Ureter (tissue), 1 donor: ENCODE data around the gene CCRL2. TPM values are rescaled to one million over a fixed set of nuclear protein-coding genes. Genes with fewer than 3 reads are reported as not detected.
"Not testable (repeated sequence)": the region's sequence is repeated elsewhere in the genome, so short reads cannot be mapped to it uniquely, and the experiment has no call there.

ENCODE experiments used
- DNase-seq: peaks from one replicate; pipeline ENCODE4 v3.0.0-alpha.2; 2020; ENCODE audit warnings: low spot score
- total RNA-seq: library from RNA; stranded (reverse); gene quantifications from one replicate; pipeline ENCODE4 v1.2.4, GENCODE V29; 2023
- donor health status: DM: yes; HTN: yes; CAD: no.

Gene CCRL2
- total RNA-seq, 1 donor from 2014 or later, result 6.3 TPM

- no peak for DNase-seq
These were observed 22.2 kb downstream of the CCRL2 start for GRCh38 chr3:46429250-46429649.

DNA sequence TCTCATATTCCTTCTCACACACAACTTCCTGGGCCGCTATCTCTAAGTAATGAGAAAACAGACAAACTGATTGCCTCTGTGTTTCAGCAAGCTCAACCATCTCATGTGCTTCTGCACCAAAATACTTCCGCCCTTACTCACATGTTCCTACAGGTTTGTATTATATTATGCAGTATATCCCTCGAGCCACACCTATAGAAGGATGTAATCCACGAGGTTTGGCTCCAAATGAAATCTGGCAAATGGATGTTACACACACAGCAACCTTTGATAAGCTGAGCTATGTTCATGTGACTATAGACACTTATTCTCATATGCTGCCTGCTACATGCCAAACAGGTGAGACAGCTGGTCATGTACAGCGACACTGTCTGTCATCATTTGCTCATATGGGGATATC, 22.6 kb downstream of the CCRL2 start:
- no peak for DNase-seq

- DNase-seq, result not testable (repeated sequence)
These were observed 23.8 kb downstream of the CCRL2 start for GRCh38 chr3:46430879-46431278.

- DNase-seq, result not testable (repeated sequence)
These were observed 24.8 kb downstream of the CCRL2 start for GRCh38 chr3:46431905-46432304.

GRCh38 chr3:46433118-46433517, 26.1 kb downstream of the CCRL2 start:
- not testable (repeated sequence) for DNase-seq

DNA sequence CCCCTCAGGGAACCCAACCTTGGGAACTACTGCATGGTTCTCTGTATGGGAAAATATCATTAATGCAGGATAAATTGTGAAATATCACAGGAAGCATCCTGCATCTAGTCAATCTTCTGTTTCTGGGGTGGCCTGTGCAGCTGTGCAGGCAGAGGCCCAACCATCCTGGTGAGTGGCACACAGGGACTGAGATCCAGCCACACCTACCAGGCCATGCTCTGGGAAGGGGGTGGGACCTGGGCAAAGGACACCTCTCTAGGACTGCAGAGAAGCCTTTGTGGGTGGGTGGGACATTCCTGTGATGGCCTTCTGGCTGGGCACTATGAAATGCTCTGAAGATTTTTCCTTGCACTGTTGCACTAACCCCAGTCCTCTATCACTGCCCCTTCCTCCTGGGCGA, 26.8 kb downstream of the CCRL2 start:
- DNase-seq, result no peak

DNA sequence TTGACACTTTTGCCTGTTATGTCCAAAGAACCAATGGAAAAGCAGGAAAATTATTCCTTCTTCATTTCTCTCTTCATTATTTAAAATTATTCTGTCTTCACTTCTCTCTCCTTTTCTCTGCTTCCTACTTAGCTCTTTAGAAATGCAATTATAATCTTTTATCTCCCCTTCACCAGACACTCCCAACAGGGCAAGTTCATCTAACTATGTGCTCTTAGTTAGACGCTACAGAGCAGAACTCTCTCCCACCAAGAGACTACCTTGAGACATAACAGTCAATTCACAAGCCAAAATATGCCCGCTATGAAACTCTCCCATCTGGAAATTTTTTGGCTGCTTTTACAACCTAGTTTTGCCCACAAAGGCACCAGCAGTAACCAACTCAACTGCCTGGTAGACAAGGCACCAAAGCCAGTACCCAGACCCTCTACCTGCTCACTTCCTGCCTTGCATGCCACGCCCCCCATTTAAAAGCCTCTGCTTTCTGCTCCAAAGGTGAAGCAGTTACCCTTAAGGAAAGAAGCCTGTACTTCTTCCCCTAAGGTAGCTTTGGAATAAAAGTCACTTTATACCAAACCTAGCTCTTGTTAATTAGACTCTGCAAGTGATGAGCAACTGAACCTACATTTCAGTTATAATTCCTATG, 28.1 kb downstream of the CCRL2 start:
- no peak for DNase-seq

GRCh38 chr3:46438831-46439230, 31.8 kb downstream of the CCRL2 start:
- no peak for DNase-seq

DNA sequence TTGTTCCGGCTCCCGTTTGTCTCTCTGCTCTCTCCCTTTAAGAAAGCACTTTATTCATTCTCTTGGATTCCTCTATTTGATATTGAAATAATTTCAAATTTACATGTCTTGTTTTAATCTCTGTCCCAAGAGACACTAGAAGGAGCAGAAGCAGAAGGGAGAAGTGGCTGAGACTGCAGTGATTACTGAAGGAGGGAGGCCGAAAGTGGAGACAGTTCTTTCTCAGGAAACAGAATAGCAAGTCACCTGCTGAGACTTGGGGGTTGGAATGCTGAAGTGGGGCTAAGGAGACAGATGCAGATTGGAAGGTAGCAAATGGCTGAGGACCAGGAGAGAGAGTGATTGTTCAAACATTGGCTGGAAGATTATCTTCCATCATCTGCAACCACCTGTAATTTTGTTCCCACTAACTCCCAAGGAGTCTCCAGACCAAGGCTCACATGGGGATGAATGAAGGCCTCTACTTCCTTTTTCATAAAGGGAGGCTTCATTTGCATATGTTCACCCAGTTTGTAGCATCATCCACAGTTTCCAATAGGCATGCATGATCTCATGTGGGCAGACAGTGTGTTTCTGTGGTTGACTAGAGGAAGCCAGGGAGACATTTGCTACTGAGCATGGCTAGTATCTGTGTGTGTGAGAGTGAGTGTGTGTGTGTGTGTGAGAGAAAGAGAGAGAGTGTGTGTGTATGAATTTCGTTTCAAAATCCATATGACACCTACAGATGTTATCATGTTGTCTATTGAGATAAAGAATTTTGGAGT, 33.7 kb downstream of the CCRL2 start:
- no peak for DNase-seq

GRCh38 chr3:46442576-46443530, 35.8 kb downstream of the CCRL2 start:
- no peak for DNase-seq

GRCh38 chr3:46447228-46447985, 40.3 kb downstream of the CCRL2 start:
- DNase-seq, result no peak

DNA sequence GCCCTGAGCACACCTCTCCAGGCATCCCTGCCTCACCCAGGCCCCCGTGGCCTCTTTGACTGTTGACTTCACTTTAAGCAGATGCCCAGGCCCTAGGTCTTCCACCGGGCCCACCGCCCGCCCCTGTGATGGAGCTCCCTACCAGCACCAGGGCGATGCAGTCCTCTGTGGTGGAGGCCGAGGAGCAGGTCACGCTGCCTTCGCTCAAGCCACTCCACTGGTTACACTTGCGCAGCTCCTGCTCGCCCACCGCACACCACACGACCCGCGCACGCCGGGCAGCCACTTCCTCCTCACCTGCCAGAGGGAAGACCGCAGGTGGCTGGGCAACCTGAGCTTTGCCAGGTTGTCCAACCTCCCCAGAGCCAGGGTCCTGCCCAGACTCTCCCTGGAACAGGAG, 41.7 kb downstream of the CCRL2 start:
- DNase-seq, result no peak

- DNase-seq, result no peak
These were observed 42.9 kb downstream of the CCRL2 start for GRCh38 chr3:46449755-46450552.

DNA sequence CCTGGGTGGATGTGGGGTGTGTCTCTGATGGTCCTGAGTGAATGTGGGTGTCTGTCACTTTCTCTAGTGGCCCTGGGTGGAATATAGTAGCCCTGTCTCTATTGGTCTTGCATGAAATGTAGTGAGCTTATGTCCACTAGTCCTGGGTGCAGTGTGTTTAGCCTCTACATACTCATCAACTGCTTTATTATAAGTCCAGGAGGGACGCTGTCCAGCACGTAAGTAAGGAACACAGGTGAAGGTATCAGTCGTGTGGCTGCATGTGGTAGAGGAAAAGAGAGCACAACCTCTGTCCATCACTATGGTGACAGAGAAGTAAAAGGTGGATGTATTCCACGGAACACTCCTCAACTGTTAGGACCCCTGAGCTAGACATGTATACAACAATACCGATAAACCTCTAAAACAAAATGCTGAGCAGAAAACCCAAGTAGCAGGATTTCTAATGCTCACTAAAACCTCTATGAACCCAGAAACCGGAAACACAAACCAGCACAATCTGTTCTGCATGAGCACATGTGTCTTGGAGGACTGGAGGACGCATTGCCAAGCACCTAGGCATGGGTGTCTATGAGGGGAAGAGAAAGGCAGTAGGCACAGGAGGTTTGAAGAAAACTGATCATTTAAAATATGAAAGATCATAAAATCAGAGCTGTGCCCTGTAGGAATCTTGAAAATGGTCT, 46.6 kb downstream of the CCRL2 start:
- peak; percentile 18 for DNase-seq

- peak; percentile 36 for DNase-seq
These were observed 47.1 kb downstream of the CCRL2 start for GRCh38 chr3:46454209-46454595.

DNA sequence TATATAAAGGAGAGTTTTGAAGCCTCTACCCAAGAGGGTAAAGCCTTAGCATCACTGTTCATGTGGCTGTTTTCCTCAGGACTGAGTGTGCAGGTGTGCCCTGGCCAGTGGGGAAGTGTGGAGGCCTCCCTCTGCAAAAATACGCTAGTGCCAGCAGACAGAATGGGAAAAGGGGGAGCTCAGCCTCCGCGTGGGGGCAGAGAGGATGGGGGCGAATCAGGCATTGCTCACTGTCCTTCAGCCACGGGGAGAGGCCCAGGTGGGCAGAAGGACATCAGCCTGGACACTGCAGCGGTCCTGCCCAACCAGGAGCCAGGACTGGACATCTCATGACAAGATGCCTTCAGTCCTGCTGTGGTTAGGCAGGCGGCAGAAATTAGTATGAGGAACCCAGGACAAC, 47.5 kb downstream of the CCRL2 start:
- DNase-seq, result no peak

DNA sequence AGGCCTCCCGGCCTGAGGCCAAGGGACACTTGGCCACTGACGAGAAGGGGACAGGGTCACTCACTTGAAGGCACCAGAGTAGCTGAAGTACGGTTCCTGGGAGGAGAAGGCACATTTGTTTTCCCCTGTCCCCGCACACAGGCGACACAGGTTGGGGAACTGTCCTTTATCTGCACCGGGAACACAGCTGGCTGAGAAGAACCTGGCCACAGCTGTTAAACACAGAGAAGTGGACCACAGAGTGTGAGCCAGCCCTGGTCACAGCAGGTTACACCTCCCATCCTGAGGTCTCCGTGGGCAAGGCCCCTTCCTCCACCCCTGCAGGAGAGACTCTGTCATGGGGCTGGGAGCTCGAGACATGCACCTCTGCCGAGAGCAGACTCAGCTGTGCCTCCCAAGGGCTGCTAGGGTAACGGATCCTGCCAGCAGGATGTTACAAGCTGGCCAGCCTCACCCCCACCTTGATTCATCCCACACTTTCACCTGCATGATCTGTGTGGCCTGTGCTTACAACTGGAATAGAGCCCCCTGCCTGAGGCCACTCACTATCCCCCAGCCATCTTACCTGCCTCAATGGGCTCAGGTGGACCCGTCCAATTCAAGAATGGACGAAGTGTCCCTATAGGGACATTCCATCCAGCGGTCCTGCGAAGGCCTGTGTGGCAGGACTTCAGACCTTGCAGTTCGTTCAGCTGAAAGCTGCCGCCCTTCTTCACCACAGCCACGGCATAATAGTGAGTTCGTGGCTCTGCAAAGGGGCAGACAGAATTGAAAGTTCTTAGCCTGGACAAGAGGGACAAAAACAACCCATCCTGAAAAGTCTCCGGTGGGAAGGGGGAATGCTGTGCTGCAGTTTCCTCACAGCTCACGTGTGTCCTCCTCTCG, 48.4 kb downstream of the CCRL2 start:
- peak; percentile 29 for DNase-seq

- no peak for DNase-seq
These were observed 49.1 kb downstream of the CCRL2 start for GRCh38 chr3:46456118-46456517.
